Esophagus squamous epithelium (tissue), 4 donors: Measurements from ENCODE around the gene PTGDR.

ENCODE experiments used
- POLR2A ChIP-seq, 4 donors: fragments of 450-650 bp; IDR thresholded peaks; one replicate each; pipeline ENCODE4 v1.6.1; 2017; ENCODE audit warnings: antibody characterized with exemption in 4 of 4, mild to moderate bottlenecking in 4 of 4, moderate library complexity in 3 of 4
- TF ChIP-seq, protein P1 (sequence below), 6 experiments: fragments of 450-650 bp in 4 of 6; fragments of 200-600 bp in 2 of 6; sonication (generic) in 2 of 6; IDR thresholded peaks; one replicate each; pipeline ENCODE4 v1.5.1; 2016 to 2019; ENCODE audit warnings: antibody characterized with exemption in 6 of 6, mild to moderate bottlenecking in 4 of 6, moderate library complexity in 4 of 6

DNA sequence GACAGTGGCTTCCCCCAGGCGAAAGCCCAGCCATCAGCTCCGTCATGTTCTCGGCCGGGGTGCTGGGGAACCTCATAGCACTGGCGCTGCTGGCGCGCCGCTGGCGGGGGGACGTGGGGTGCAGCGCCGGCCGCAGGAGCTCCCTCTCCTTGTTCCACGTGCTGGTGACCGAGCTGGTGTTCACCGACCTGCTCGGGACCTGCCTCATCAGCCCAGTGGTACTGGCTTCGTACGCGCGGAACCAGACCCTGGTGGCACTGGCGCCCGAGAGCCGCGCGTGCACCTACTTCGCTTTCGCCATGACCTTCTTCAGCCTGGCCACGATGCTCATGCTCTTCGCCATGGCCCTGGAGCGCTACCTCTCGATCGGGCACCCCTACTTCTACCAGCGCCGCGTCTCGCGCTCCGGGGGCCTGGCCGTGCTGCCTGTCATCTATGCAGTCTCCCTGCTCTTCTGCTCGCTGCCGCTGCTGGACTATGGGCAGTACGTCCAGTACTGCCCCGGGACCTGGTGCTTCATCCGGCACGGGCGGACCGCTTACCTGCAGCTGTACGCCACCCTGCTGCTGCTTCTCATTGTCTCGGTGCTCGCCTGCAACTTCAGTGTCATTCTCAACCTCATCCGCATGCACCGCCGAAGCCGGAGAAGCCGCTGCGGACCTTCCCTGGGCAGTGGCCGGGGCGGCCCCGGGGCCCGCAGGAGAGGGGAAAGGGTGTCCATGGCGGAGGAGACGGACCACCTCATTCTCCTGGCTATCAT, 47.3 kb downstream of the PTGDR start:
- TF ChIP-seq, protein P1, sequence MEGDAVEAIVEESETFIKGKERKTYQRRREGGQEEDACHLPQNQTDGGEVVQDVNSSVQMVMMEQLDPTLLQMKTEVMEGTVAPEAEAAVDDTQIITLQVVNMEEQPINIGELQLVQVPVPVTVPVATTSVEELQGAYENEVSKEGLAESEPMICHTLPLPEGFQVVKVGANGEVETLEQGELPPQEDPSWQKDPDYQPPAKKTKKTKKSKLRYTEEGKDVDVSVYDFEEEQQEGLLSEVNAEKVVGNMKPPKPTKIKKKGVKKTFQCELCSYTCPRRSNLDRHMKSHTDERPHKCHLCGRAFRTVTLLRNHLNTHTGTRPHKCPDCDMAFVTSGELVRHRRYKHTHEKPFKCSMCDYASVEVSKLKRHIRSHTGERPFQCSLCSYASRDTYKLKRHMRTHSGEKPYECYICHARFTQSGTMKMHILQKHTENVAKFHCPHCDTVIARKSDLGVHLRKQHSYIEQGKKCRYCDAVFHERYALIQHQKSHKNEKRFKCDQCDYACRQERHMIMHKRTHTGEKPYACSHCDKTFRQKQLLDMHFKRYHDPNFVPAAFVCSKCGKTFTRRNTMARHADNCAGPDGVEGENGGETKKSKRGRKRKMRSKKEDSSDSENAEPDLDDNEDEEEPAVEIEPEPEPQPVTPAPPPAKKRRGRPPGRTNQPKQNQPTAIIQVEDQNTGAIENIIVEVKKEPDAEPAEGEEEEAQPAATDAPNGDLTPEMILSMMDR (IDR thresholded peaks at IDR 0.05): no peak
- no peak for TF ChIP-seq POLR2A (IDR thresholded peaks at IDR 0.05)
